Activated CD4-positive, CD25-positive, alpha-beta regulatory T cell treated with anti-CD3 and anti-CD28 coated beads, Interleukin-2, amount 50 U/mL, for 24 hours (primary cell): ENCODE results near the gene ACR.
A peak's percentile ranks its signal among the peaks of the same experiment; 100 is the strongest.
"Not testable (repeated sequence)": the region's sequence is repeated elsewhere in the genome, so short reads cannot be mapped to it uniquely, and the experiment has no call there.

Experiments used
- ATAC-seq, 2 donors: fragments of 150-1000 bp; cut with Tn5 transposase; one replicate each; pipeline ENCODE4 v1.10.0; 2021; ENCODE audit warnings: mild to moderate bottlenecking in 1 of 2, moderate library complexity in 1 of 2

Gene ACR

DNA sequence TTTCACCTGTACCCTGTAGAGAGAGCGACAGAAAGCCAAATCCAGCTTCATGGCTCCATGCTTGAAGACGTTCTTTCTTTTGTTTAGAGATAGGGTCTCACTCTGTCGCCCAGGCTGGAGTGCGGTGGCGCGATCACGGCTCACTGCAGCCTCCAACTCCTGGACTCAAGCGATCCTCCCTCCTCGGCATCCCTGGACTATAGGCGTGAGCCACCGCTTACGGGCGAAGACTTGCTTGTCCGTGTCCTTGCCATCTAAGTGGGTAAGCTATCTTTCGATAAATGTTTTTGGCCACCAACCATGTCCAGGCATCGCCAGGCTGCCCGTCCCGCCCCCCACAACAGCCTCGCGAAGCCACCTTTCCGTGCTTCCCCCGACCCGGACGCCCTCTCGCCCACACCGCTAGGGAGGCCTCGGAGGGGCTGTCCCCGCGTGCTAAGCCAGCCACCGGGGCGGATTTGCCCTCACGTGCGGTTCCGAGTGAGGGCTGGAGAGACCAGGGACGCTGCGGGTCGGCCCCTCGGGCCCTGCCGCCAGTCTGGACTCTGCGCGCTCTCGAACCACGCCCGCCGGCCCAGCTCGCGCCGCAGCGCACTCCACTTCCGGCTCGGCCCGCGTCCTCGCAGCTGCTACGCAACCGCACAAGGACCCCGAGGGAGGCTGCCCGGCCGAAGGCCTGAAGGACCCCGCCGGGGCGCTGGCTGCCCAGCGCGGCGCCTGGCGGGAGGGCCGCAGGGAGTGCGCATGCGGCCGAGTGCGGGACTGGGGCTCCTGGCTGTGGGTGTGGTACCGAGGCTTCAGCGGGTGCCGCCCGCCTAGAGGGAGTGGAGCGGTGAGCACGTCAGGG lies 45.3 kb downstream of the ACR start, which contains the start of gene RABL2B:
RABL2B (minus strand) TSS at position 604 of the 847 bp plus-strand sequence. CDS start 1,342 bp downstream, outside the sequence.
- peak; percentile 91 to 95 for ATAC-seq

DNA sequence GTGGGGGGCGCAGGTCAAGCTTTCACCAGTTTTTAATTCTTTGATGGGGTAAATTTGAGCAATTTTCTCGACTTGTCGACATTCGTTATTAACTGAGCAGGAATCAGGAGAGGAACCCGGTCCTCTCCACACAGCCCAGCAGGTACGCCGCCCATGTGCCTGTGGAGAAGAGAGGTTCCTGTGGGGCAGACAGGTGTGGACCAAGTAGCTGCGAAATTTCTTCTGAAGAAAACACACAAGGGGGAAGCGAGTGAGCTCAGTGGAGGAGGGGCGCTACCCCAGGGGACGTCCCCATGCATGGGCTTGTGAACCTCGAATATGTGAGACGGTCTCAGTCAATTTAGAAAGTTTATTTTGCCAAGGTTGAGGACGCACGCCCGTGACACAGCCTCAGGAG lies 45.9 kb downstream of the ACR start:
- peak; percentile 31 to 36 for ATAC-seq

DNA sequence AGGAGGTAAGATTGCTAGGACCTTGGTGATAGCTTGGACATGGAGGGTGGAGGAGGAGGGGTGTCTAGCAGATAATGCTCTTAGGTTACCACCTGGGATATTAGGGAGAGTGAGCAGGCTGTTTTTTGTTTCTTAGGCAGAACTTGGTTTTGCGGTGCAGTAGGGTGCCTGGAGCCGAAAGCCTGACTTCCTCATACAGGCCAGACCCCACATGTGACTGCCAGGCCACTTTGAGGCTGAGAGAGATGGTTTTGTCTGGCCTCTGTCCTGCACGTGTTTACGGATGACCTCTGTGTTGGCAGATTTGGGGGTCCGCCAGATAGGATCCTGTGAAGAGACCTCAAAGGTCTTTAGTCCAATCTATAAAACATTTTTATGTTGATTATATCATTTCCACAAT lies 47.3 kb downstream of the ACR start:
- not testable (repeated sequence) for ATAC-seq

DNA sequence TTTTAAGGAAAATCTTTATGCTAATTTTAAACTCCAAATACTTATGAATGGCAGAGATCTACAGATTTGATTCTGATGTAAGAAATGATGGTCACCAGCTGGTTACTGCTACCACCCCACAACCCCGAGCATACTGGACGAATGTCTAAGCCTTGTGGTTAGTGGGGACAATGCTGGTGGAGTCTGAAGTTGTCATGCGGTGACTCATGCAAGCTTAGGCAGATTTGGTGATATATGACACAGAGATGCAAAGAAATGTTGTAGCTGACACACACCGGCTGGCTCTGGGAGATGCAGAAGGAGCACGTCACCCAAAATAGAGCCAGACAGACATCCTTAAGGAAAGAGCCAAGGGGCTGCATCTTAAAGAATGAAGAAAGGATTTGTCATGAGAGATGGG lies 48.9 kb downstream of the ACR start:
- ATAC-seq, result not testable (repeated sequence)
